Natural killer cell (primary cell): ENCODE data around the gene IVD. TPM values are rescaled to one million over a fixed set of nuclear protein-coding genes. Genes with fewer than 3 reads are reported as not detected.

Source experiments
- ATAC-seq, 3 donors: fragments of 150-1000 bp in 2 of 3; fragments of 200-7000 bp in 1 of 3; cut with Tn5 transposase; 1 replicate in 1 of 3; 2 replicates in 2 of 3; pipeline ENCODE4 v1.10.0; 2021; ENCODE audit warnings: mild to moderate bottlenecking in 2 of 3, moderate library complexity in 2 of 3
- DNase-seq, 2 donors: peaks; one replicate each; pipeline versions ENCODE4 v3.0.0 to v3.0.0-alpha.2; 2013 to 2021; ENCODE audit warnings: mixed read lengths in 1 of 2
- H3K27ac ChIP-seq: one replicate; pipeline ENCODE4 v1.5.1; 2013; ENCODE audit warnings: mild to moderate bottlenecking, low read length
- H3K27me3 ChIP-seq: one replicate; pipeline ENCODE4 v1.6.1; 2013; ENCODE audit warnings: low read length; ENCODE audit not compliant: control insufficient read depth, insufficient read depth
- H3K36me3 ChIP-seq: one replicate; pipeline ENCODE4 v1.6.1; 2013; ENCODE audit warnings: low read length; ENCODE audit not compliant: control insufficient read depth, insufficient read depth
- H3K4me1 ChIP-seq: one replicate; pipeline ENCODE4 v1.6.1; 2013; ENCODE audit warnings: low read length; ENCODE audit not compliant: control insufficient read depth, insufficient read depth
- H3K4me3 ChIP-seq: one replicate; pipeline ENCODE4 v1.5.1; 2013; ENCODE audit warnings: low read length
- H3K9me3 ChIP-seq: one replicate; pipeline ENCODE4 v1.6.1; 2013; ENCODE audit warnings: low read length; ENCODE audit not compliant: control insufficient read depth, insufficient read depth
- H3K27ac Mint-ChIP-seq, 2 donors: one replicate each; pipeline ENCODE4 v1.8.0; 2022; ENCODE audit warnings: mild to moderate bottlenecking in 2 of 2, mixed read lengths in 2 of 2, moderate library complexity in 1 of 2
- H3K27me3 Mint-ChIP-seq, 2 donors: one replicate each; pipeline ENCODE4 v1.8.0; 2022; ENCODE audit warnings: low read depth in 2 of 2, mixed read lengths in 2 of 2
- H3K36me3 Mint-ChIP-seq: one replicate; pipeline ENCODE4 v1.8.0; 2022; ENCODE audit warnings: mixed read lengths
- H3K4me1 Mint-ChIP-seq, 2 donors: one replicate each; pipeline ENCODE4 v1.8.0; 2022; ENCODE audit warnings: mixed read lengths in 2 of 2
- H3K4me3 Mint-ChIP-seq: one replicate; pipeline ENCODE4 v1.8.0; 2022; ENCODE audit warnings: mild to moderate bottlenecking, moderate library complexity, mixed read lengths
- H3K9me3 Mint-ChIP-seq, 2 donors: one replicate each; pipeline ENCODE4 v1.8.0; 2022; ENCODE audit warnings: mixed read lengths in 2 of 2
- WGBS: methylation state at CpG from one replicate; pipeline ENCODE4 v1.1.7; 2013; ENCODE audit warnings: missing lambda C conversion rate; ENCODE audit not compliant: insufficient coverage; 5-methylcytosine and 5-hydroxymethylcytosine counted together
- intact Hi-C: fragments of 100-400 bp; cut with micrococcal nuclease; formaldehyde crosslinking; loops from one replicate; pipeline ENCODE4 v1.14.2; 2022
- total RNA-seq, 4 donors: library from RNA; stranded (reverse); fragments of 120-200 nt in 1 of 4; gene quantifications; one replicate each; pipeline versions ENCODE4 v1.2.3 to v1.2.4, GENCODE V29; 2013 to 2022
- TF ChIP-seq, protein P1 (sequence below): fragments of 200-600 bp; IDR thresholded peaks from one replicate; pipeline ENCODE4 v1.8.0; 2022; ENCODE audit warnings: antibody characterized with exemption

IVD gene
- total RNA-seq, 3 donors from 2014 or later (not counting 1 experiment from before 2014, with no cell fraction given), result 56.2 to 76.8 (median 67.3) TPM

DNA sequence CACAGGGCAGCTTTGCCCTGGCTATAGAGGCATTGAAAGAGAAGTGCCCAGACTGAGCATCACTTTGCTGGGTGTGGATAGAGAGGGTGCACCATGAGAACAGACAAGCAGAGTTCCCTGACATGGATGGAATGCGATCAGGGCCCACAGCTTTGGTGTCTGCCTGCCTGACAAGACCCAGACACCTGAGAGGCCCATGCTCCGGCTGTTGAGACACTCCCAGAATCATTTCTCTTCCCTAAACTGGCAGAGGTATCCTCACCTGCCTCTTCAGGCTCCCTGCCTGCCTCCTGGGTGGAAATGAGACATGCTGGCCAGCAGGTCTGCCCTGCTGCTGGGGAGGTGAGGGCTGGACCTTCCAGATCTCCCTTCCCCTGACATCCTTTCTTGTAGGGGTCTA lies 54.8 kb downstream of the IVD start:
- H3K27me3 ChIP-seq, result no peaks in the 10 kb centered on the region
- no peak overlapping the region for H3K27ac Mint-ChIP-seq
- no peaks in the 10 kb centered on the region for H3K36me3 Mint-ChIP-seq
- H3K4me1 Mint-ChIP-seq, result peaks cover 20 to 22% of the 10 kb centered on the region in 2 donors
- intact Hi-C loops, result no loop called here
- no peaks in the 10 kb centered on the region for H3K9me3 Mint-ChIP-seq
- 100% methylated on average over 2 of the region's 2 CpGs for WGBS
- H3K27ac ChIP-seq, result no peak overlapping the region
- H3K36me3 ChIP-seq, result peaks cover 38% of the 10 kb centered on the region
- H3K9me3 ChIP-seq, result no peaks in the 10 kb centered on the region
- H3K27me3 Mint-ChIP-seq, result no peaks in the 10 kb centered on the region
- H3K4me1 ChIP-seq, result peaks cover 18% of the 10 kb centered on the region
- DNase-seq (no peak), ATAC-seq (no peak)
- TF ChIP-seq, protein P1, sequence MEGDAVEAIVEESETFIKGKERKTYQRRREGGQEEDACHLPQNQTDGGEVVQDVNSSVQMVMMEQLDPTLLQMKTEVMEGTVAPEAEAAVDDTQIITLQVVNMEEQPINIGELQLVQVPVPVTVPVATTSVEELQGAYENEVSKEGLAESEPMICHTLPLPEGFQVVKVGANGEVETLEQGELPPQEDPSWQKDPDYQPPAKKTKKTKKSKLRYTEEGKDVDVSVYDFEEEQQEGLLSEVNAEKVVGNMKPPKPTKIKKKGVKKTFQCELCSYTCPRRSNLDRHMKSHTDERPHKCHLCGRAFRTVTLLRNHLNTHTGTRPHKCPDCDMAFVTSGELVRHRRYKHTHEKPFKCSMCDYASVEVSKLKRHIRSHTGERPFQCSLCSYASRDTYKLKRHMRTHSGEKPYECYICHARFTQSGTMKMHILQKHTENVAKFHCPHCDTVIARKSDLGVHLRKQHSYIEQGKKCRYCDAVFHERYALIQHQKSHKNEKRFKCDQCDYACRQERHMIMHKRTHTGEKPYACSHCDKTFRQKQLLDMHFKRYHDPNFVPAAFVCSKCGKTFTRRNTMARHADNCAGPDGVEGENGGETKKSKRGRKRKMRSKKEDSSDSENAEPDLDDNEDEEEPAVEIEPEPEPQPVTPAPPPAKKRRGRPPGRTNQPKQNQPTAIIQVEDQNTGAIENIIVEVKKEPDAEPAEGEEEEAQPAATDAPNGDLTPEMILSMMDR, result no peak
- no peak overlapping the region for H3K4me3 ChIP-seq
- no peak overlapping the region for H3K4me3 Mint-ChIP-seq

DNA sequence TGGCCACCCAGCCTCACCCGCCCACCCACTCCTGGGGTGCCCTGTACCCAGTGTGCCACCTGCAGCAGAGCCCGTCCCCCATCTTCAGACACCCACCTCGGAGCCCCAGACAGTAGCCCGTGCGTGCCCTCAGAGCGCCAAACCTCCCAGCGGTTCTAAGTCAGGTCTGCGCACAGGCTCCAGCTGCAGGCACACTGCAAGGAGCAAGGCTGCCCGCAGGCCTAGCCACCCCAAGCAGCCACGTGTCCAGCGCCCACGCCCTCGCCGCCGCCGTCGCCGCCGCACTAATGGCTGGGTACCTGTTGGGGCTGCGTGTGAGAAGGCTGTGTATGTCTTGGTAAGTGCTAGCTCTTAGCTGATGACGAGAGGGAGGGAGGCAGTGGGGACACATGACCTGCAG lies 56.4 kb downstream of the IVD start:
- H3K36me3 ChIP-seq, result peaks cover 47% of the 10 kb centered on the region
- no peak for ATAC-seq
- no peak overlapping the region for H3K4me3 Mint-ChIP-seq

DNA sequence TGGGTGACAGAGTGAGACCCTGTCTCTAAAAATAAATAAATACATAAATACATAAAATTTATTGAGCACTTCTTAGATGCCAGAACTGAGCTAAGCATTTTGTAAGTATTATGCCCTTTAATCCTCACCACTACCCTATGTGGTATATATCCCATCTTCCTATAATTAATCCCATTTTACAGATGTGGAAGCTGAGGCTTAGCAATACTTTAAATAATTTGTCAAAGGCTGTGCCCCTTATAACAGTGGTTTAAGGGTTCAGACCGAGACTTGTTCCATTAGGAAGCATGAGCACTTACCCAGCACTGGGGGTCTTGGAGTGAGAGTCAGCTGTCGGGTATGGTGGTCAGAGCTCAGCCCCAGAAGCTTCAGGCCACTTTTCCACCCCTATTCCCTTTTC lies 57.7 kb downstream of the IVD start:
- H3K4me1 Mint-ChIP-seq, result no peaks in the 10 kb centered on the region

More for the DNA sequence above, 56.4 kb downstream of the IVD start:
- peaks cover 9% of the 10 kb centered on the region in 2 donors for H3K4me1 Mint-ChIP-seq
- H3K27me3 Mint-ChIP-seq, result no peaks in the 10 kb centered on the region
- intact Hi-C loops, result no loop called here
- Histone ChIP-seq H3K9me3 (no peaks in the 10 kb centered on the region), H3K27me3 (no peaks in the 10 kb centered on the region), H3K4me1 (peaks cover 3% of the 10 kb centered on the region), H3K4me3 (no peak overlapping the region), H3K27ac (no peak overlapping the region)
- TF ChIP-seq, protein P1, result no peak
- H3K27ac Mint-ChIP-seq, result no peak overlapping the region
- no peaks in the 10 kb centered on the region for H3K9me3 Mint-ChIP-seq
- no peaks in the 10 kb centered on the region for H3K36me3 Mint-ChIP-seq
- DNase-seq, result no peak
- 96% methylated on average over 21 of the region's 21 CpGs for WGBS

More for the DNA sequence above, 57.7 kb downstream of the IVD start:
- intact Hi-C loops, result no loop called here
- Mint-ChIP-seq H3K36me3 (no peaks in the 10 kb centered on the region), H3K9me3 (no peaks in the 10 kb centered on the region), H3K4me3 (no peak overlapping the region), H3K27me3 (no peaks in the 10 kb centered on the region), H3K27ac (no peak overlapping the region)
- H3K4me1 ChIP-seq, result no peaks in the 10 kb centered on the region
- DNase-seq (no peak), ATAC-seq (no peak)
- H3K27ac ChIP-seq, result no peak overlapping the region
- H3K4me3 ChIP-seq, result no peak overlapping the region
- no peaks in the 10 kb centered on the region for H3K27me3 ChIP-seq
- H3K36me3 ChIP-seq, result peaks cover 48% of the 10 kb centered on the region
- TF ChIP-seq, protein P1, result no peak
- 100% methylated on average over 2 of the region's 2 CpGs for WGBS
- H3K9me3 ChIP-seq, result no peaks in the 10 kb centered on the region
